ENCODE results near the gene INF2.

INF2 gene

GRCh38 chr14:104676694-104677511, 12.5 kb upstream of the INF2 start:
- no peak for DNase-seq (ENCODE audit: low read depth)
- H3K4me3 ChIP-seq (ENCODE audit: low read depth, low read length): peak overlapping the region; percentile 44
- no peak for TF ChIP-seq CTCF (IDR thresholded peaks at IDR 0.05; ENCODE audit: low read depth, low read length, missing control alignments)
- in situ Hi-C loops (cut with HindIII; ENCODE audit: low sequenced_read_pairs): no loop called here

GRCh38 chr14:104677512-104678332, 11.7 kb upstream of the INF2 start:
- no peak for TF ChIP-seq CTCF (IDR thresholded peaks at IDR 0.05; ENCODE audit: low read depth, low read length, missing control alignments)
- H3K4me3 ChIP-seq (ENCODE audit: low read depth, low read length): peak overlapping the region; percentile 44
- in situ Hi-C loops (cut with HindIII; ENCODE audit: low sequenced_read_pairs): no loop called here
- no peak for DNase-seq (ENCODE audit: low read depth)

GRCh38 chr14:104678346-104678745, 11.1 kb upstream of the INF2 start:
- peak overlapping the region; percentile 44 for H3K4me3 ChIP-seq (ENCODE audit: low read depth, low read length)
- DNase-seq (ENCODE audit: low read depth): no peak
- in situ Hi-C loops (cut with HindIII; ENCODE audit: low sequenced_read_pairs): no loop called here
- TF ChIP-seq CTCF (IDR thresholded peaks at IDR 0.05; ENCODE audit: low read depth, low read length, missing control alignments): no peak

- DNase-seq (ENCODE audit: low read depth): no peak
- H3K4me3 ChIP-seq (ENCODE audit: low read depth, low read length): no peak overlapping the region
- in situ Hi-C loops (cut with HindIII; ENCODE audit: low sequenced_read_pairs): no loop called here
- no peak for TF ChIP-seq CTCF (IDR thresholded peaks at IDR 0.05; ENCODE audit: low read depth, low read length, missing control alignments)
Measured at GRCh38 chr14:104678901-104679705, 10.3 kb upstream of the INF2 start.

GRCh38 chr14:104680056-104680805, 9.2 kb upstream of the INF2 start:
- in situ Hi-C loops (cut with HindIII; ENCODE audit: low sequenced_read_pairs): no loop called here
- DNase-seq (ENCODE audit: low read depth): no peak
- TF ChIP-seq CTCF (IDR thresholded peaks at IDR 0.05; ENCODE audit: low read depth, low read length, missing control alignments): no peak
- H3K4me3 ChIP-seq (ENCODE audit: low read depth, low read length): no peak overlapping the region
